ENCODE results near the gene KRT77. TPM values are rescaled to one million over a fixed set of nuclear protein-coding genes. Genes with fewer than 3 reads are reported as not detected.

The KRT77 gene
- total and polyA plus RNA-seq, 8 donors: 0.03 TPM; not detected in 7

DNA sequence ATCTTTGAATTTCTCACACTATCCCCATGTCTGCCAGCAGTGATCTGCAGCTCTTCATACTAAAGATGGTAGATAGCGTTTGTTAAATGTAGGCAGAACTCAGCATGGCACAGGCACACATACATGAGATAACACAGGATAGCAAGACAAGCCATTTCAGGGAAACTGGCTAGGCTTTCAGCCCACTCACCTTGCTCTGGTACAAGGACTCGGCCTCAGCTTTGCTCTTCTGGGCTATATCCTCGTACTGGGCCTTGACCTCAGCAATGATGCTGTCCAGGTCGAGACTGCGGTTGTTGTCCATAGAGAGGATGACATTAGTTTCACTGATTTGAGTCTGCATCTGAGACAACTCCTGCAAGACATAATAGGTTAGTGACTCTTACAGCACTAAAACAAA is 26.2 kb downstream of the KRT77 start:
- Histone ChIP-seq H3K36me3 (no peaks in the 10 kb centered on the region), H3K4me1 (no peaks in the 10 kb centered on the region), H3K9me3 (no peaks in the 10 kb centered on the region), H3K27ac (no peak overlapping the region), H3K27me3 (peaks cover 0 to 27% (median 0%) of the 10 kb centered on the region in 3 donors), H3K4me3 (no peak overlapping the region)
- no peak for DNase-seq
- intact Hi-C loops (cut with DNase I; ENCODE audit: low total_unique reads): no loop called here
- WGBS, 5 donors: 77 to 88% (median 82%) methylated on average over 5 of the region's 5 CpGs
- TF ChIP-seq POLR2AphosphoS5 (IDR thresholded peaks at IDR 0.05): no peak
- TF ChIP-seq POLR2A (IDR thresholded peaks at IDR 0.05): no peak
- no peak for TF ChIP-seq EP300 (IDR thresholded peaks at IDR 0.05)
- TF ChIP-seq, protein P1, sequence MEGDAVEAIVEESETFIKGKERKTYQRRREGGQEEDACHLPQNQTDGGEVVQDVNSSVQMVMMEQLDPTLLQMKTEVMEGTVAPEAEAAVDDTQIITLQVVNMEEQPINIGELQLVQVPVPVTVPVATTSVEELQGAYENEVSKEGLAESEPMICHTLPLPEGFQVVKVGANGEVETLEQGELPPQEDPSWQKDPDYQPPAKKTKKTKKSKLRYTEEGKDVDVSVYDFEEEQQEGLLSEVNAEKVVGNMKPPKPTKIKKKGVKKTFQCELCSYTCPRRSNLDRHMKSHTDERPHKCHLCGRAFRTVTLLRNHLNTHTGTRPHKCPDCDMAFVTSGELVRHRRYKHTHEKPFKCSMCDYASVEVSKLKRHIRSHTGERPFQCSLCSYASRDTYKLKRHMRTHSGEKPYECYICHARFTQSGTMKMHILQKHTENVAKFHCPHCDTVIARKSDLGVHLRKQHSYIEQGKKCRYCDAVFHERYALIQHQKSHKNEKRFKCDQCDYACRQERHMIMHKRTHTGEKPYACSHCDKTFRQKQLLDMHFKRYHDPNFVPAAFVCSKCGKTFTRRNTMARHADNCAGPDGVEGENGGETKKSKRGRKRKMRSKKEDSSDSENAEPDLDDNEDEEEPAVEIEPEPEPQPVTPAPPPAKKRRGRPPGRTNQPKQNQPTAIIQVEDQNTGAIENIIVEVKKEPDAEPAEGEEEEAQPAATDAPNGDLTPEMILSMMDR (IDR thresholded peaks at IDR 0.05): no peak

GRCh38 chr12:52676163-52676562 is 27.2 kb downstream of the KRT77 start:
- Histone ChIP-seq H3K4me3 (no peak overlapping the region), H3K27ac (no peak overlapping the region), H3K27me3 (peaks cover 0 to 27% (median 0%) of the 10 kb centered on the region in 3 donors), H3K36me3 (no peaks in the 10 kb centered on the region), H3K4me1 (no peaks in the 10 kb centered on the region), H3K9me3 (no peaks in the 10 kb centered on the region)
- TF ChIP-seq POLR2AphosphoS5 (IDR thresholded peaks at IDR 0.05): no peak
- no peak for TF ChIP-seq EP300 (IDR thresholded peaks at IDR 0.05)
- no peak for TF ChIP-seq POLR2A (IDR thresholded peaks at IDR 0.05)
- TF ChIP-seq, protein P1 (IDR thresholded peaks at IDR 0.05): no peak
- WGBS, 5 donors: 83 to 92% (median 89%) methylated on average over 7 of the region's 7 CpGs
- no peak for DNase-seq
- intact Hi-C loops (cut with DNase I; ENCODE audit: low total_unique reads): no loop called here

GRCh38 chr12:52675301-52675701 is 28.0 kb downstream of the KRT77 start:
- H3K27me3 ChIP-seq: peaks cover 0 to 25% (median 0%) of the 10 kb centered on the region in 3 donors
- H3K27ac ChIP-seq: no peak overlapping the region
- TF ChIP-seq EP300 (IDR thresholded peaks at IDR 0.05): no peak
- TF ChIP-seq, protein P1 (IDR thresholded peaks at IDR 0.05): no peak
- no peak for TF ChIP-seq POLR2AphosphoS5 (IDR thresholded peaks at IDR 0.05)
- TF ChIP-seq POLR2A (IDR thresholded peaks at IDR 0.05): no peak
- no peaks in the 10 kb centered on the region for H3K36me3 ChIP-seq
- H3K4me3 ChIP-seq: no peak overlapping the region
- no peaks in the 10 kb centered on the region for H3K4me1 ChIP-seq
- H3K9me3 ChIP-seq: no peaks in the 10 kb centered on the region
- no peak for DNase-seq
- 90 to 96% (median 95%) methylated on average over 18 to 28 of the region's 28 CpGs for WGBS, 5 donors
- intact Hi-C loops (cut with DNase I; ENCODE audit: low total_unique reads): no loop called here

- no peaks in the 10 kb centered on the region for H3K9me3 ChIP-seq
- H3K27ac ChIP-seq: no peak overlapping the region
- DNase-seq: no peak
- WGBS, 5 donors: 92 to 94% (median 93%) methylated on average over 4 of the region's 4 CpGs
- H3K4me3 ChIP-seq: no peak overlapping the region
- no peaks in the 10 kb centered on the region for H3K36me3 ChIP-seq
- TF ChIP-seq EP300 (IDR thresholded peaks at IDR 0.05) (no peak), POLR2A (IDR thresholded peaks at IDR 0.05) (no peak), POLR2AphosphoS5 (IDR thresholded peaks at IDR 0.05) (no peak)
- TF ChIP-seq, protein P1 (IDR thresholded peaks at IDR 0.05): no peak
- peaks cover 0 to 18% (median 0%) of the 10 kb centered on the region in 3 donors for H3K27me3 ChIP-seq
- H3K4me1 ChIP-seq: no peaks in the 10 kb centered on the region
- intact Hi-C loops (cut with DNase I; ENCODE audit: low total_unique reads): no loop called here
Observed at GRCh38 chr12:52674433-52674775, 28.9 kb downstream of the KRT77 start.

Measured in stomach (tissue), 9 donors.